Large intestine (tissue), 3 donors: Measurements from ENCODE around the gene ERI2. TPM values are rescaled to one million over a fixed set of nuclear protein-coding genes. Genes with fewer than 3 reads are reported as not detected.

Source experiments
- DNase-seq, 2 donors: peaks; one replicate each; pipeline versions ENCODE4 v3.0.0 to v3.0.0-alpha.2; 2013
- H3K27ac ChIP-seq: one replicate; pipeline ENCODE4 v1.5.1; 2013; ENCODE audit warnings: low read length
- H3K27me3 ChIP-seq: 2 replicates; pipeline ENCODE4 v1.6.1; 2013; ENCODE audit warnings: low read length; ENCODE audit not compliant: control insufficient read depth, insufficient read depth
- H3K36me3 ChIP-seq: 2 replicates; pipeline ENCODE4 v1.6.1; 2013; ENCODE audit warnings: low read length; ENCODE audit not compliant: control insufficient read depth, insufficient read depth
- H3K4me1 ChIP-seq: one replicate; pipeline ENCODE4 v1.6.1; 2013; ENCODE audit warnings: low read length; ENCODE audit not compliant: control insufficient read depth, insufficient read depth
- H3K4me3 ChIP-seq: one replicate; pipeline ENCODE4 v1.5.1; 2013; ENCODE audit warnings: low read length
- H3K9me3 ChIP-seq: one replicate; pipeline ENCODE4 v1.6.1; 2013; ENCODE audit warnings: mild to moderate bottlenecking, low read depth, low read length, moderate library complexity; ENCODE audit not compliant: control insufficient read depth
- WGBS: methylation state at CpG from one replicate; pipeline ENCODE4 v1.1.5; 2013; ENCODE audit warnings: low lambda C conversion rate; ENCODE audit not compliant: insufficient coverage; 5-methylcytosine and 5-hydroxymethylcytosine counted together
- polyA plus RNA-seq: library from polyadenylated mRNA; unstranded; fragments of 120-200 nt; gene quantifications from one replicate; pipeline ENCODE4 v1.2.1, GENCODE V29; 2013

The ERI2 gene
- polyA plus RNA-seq, 1 donor: 35.8 TPM

GRCh38 chr16:20846551-20846950, 40.3 kb upstream of the ERI2 start:
- peak; percentile 26 to 58 for DNase-seq
- Histone ChIP-seq H3K36me3 (peaks cover 20% of the 10 kb centered on the region), H3K27ac (peak overlapping the region; percentile 32), H3K27me3 (no peaks in the 10 kb centered on the region), H3K4me1 (peaks cover 22% of the 10 kb centered on the region), H3K4me3 (no peak overlapping the region), H3K9me3 (no peaks in the 10 kb centered on the region)

DNA sequence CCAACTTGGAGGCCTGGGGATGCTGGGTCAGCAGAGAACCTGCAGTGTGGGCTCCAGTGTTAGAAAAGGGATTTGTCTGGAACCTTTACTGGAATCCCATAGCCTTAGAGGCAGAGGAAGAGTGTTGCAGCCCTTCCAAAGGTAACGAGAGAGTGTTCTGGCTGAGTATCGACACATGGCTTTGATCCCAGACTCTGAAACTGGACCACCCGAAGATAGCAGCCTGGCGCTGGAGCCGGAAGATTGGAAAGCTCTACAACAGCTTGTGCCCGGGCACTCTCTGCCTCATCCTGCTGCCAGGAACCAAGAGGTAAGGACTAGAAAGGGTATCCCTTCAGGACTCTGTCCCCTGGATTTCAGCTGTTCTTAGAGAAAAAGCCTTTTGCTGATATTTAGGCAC, 39.8 kb upstream of the ERI2 start:
- no CpG with 5 or more reads among the region's 6 CpGs for WGBS
- Histone ChIP-seq H3K4me3 (no peak overlapping the region), H3K27ac (peak overlapping the region; percentile 32), H3K36me3 (peaks cover 20% of the 10 kb centered on the region), H3K4me1 (peaks cover 21% of the 10 kb centered on the region), H3K9me3 (no peaks in the 10 kb centered on the region), H3K27me3 (no peaks in the 10 kb centered on the region)
- DNase-seq: no peak

DNA sequence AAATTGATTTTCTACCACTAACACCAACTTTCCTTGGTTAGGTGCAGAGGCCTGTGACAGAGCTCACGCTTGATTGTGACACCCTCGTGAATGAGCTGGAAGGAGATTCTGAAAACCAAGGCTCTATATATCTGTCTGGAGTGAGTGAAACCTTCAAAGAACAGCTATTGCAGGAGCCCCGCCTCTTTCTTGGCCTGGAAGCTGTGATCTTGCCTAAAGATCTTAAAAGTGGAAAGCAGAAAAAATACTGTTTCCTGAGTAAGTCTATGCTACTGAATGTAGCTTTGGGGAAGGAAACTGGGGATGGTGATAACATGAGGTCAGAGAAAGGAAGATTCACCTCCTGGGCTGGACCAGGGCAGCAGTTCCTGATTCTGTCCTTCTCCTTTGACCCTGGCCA, 38.3 kb upstream of the ERI2 start:
- no peak for DNase-seq
- Histone ChIP-seq H3K4me1 (peaks cover 21% of the 10 kb centered on the region), H3K9me3 (no peaks in the 10 kb centered on the region), H3K36me3 (peaks cover 25% of the 10 kb centered on the region), H3K27me3 (no peaks in the 10 kb centered on the region), H3K4me3 (no peak overlapping the region), H3K27ac (no peak overlapping the region)
- WGBS: no CpG with 5 or more reads among the region's 3 CpGs

- Histone ChIP-seq H3K36me3 (peaks cover 27% of the 10 kb centered on the region), H3K27ac (no peak overlapping the region), H3K27me3 (no peaks in the 10 kb centered on the region), H3K4me3 (no peak overlapping the region), H3K9me3 (no peaks in the 10 kb centered on the region), H3K4me1 (peaks cover 21% of the 10 kb centered on the region)
- no CpG with 5 or more reads among the region's 2 CpGs for WGBS
- DNase-seq: no peak
These were observed 37.8 kb upstream of the ERI2 start for GRCh38 chr16:20844054-20844453.

DNA sequence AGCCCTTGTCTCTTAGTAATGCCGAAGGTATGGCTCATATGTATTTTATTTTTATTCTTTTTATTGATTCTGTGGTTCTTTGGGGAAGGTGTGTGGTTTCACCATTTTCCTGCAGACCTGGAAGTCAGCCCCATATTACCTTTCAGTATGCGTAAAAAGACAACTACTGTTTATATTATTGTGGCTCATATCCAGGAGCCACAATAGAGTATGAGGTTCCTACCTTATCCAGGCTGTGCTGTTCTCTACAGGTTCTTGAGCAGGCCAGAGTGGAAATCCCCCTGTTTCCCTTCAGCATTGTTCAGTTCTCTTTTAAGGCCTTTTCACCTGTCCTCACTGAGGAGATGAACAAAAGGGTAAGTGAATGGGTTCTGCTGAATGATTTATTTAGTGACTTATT, 33.2 kb upstream of the ERI2 start:
- WGBS: no CpG with 5 or more reads among the region's 2 CpGs
- Histone ChIP-seq H3K27me3 (no peaks in the 10 kb centered on the region), H3K4me3 (no peak overlapping the region), H3K9me3 (peaks cover 4% of the 10 kb centered on the region), H3K27ac (no peak overlapping the region), H3K4me1 (no peaks in the 10 kb centered on the region), H3K36me3 (peaks cover 27% of the 10 kb centered on the region)
- no peak for DNase-seq

DNA sequence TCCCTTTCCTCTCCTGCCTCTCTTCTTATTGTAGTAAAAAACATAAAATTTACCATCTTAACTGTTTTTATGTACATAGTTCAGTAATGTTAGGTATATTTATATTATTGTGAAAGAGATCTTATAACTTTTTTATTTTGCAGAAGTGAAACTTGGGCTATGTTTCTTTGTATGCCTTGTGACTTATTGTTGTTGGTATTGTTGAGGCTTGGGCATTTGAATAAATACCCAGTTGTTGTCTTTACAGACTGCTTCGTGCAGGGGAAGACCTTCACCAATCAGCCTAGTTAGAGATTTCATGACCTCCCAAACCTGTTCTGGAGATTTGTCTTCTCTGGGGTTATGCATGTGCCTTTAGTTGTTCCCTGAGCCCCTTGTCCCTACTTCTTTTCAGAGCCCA, 32.0 kb upstream of the ERI2 start:
- WGBS: no CpG with 5 or more reads among the region's 1 CpG

DNA sequence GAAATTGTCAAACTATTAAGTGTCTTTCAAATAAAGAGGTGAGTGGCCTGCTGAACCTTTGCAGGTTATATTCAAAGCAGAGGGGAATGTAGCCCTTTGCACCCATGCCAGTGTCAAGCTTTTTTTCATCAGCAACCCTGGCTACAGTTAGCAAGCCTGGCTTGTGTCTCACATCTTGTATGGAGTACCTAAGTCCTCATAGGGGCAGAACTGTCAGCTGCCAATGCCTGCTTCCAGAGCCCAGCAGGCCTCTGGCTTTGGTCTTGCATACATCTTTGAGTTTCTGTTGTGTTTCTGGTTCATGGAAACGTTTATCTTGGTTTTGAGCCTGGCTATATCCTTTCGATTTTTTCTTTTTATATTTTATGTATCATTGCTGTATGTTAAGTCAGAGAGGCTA, 26.8 kb upstream of the ERI2 start:
- Histone ChIP-seq H3K4me3 (no peak overlapping the region), H3K9me3 (peaks cover 7% of the 10 kb centered on the region), H3K4me1 (no peaks in the 10 kb centered on the region), H3K36me3 (peaks cover 28% of the 10 kb centered on the region), H3K27ac (no peak overlapping the region), H3K27me3 (no peaks in the 10 kb centered on the region)
- WGBS: no CpG with 5 or more reads among the region's 2 CpGs
- no peak for DNase-seq

More for the DNA sequence above, 32.0 kb upstream of the ERI2 start:
- peaks cover 28% of the 10 kb centered on the region for H3K36me3 ChIP-seq
- no peak overlapping the region for H3K4me3 ChIP-seq
- DNase-seq: no peak
- H3K27ac ChIP-seq: no peak overlapping the region
- H3K27me3 ChIP-seq: no peaks in the 10 kb centered on the region
- no peaks in the 10 kb centered on the region for H3K4me1 ChIP-seq
- H3K9me3 ChIP-seq: peaks cover 7% of the 10 kb centered on the region

DNA sequence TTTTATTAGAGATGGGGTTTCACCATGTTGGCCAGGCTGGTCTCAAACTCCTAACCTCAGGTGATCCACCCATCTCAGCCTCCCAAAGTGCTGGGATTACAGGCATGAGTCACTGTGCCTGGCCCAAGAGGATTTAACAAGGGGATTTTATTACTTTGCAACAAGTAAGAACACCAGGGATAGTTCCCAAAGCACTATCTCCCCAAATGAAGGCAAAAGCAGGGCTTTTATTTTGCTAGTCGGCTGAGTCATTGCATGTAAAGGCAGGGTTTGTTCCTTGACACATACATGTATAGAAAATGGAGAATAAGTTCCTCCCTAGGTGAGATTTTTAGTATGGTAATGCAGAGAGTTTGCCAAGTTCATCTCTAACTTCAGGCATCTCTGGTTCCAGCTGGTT, 24.1 kb upstream of the ERI2 start:
- no peak overlapping the region for H3K27ac ChIP-seq
- peaks cover 4% of the 10 kb centered on the region for H3K9me3 ChIP-seq
- WGBS: no CpG with 5 or more reads among the region's 1 CpG
- H3K4me3 ChIP-seq: no peak overlapping the region
- peaks cover 4% of the 10 kb centered on the region for H3K4me1 ChIP-seq
- DNase-seq: no peak
- no peaks in the 10 kb centered on the region for H3K27me3 ChIP-seq
- peaks cover 28% of the 10 kb centered on the region for H3K36me3 ChIP-seq

DNA sequence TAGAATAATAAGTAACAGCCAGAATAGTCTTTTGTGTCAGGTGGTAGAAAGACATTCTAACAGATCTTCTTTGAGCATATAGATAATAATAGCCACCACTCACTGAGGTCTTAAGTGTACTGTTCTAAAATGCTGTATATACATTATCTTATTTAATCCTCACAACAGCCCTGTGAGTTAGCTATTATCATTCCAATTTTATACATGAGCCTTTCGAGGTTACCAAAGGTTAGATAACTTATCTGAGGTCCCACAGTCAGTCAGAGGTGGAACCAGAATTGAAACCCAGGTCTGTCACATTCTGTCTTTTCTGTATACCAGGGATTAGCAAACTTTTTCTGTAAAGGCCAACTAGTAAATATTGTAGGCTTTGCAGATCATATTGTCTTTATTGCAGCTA, 23.3 kb upstream of the ERI2 start:
- H3K4me3 ChIP-seq: no peak overlapping the region
- H3K27me3 ChIP-seq: no peaks in the 10 kb centered on the region
- peaks cover 25% of the 10 kb centered on the region for H3K36me3 ChIP-seq
- WGBS: 100% methylated on average over 1 of the region's 1 CpG
- H3K4me1 ChIP-seq: peaks cover 8% of the 10 kb centered on the region
- DNase-seq: no peak
- H3K27ac ChIP-seq: no peak overlapping the region
- H3K9me3 ChIP-seq: peaks cover 4% of the 10 kb centered on the region

DNA sequence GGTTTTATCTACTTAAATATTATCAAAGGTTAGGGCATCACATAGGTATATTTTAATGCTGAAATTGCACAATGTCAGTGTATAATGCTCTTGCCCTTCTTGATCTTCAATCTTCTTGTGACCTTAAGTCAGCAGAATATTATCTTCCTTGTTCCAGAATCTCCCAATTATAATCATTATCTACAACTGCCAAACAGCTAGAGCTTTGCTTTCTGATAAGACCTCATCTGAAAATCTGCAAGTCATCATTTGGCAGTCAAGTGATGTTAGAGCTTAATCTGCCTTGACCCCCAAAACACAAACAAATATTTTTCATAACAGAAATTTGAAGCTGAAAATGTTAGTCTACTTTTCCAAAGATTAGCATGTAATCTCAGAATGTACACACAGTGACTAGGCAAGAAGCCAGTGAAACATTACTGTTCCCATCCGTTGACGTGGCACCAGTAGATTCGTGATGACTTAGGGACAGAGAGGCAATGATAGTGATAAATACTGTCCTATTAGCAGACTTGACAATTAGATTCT, 19.8 kb upstream of the ERI2 start:
- peaks cover 14% of the 10 kb centered on the region for H3K36me3 ChIP-seq
- no CpG with 5 or more reads among the region's 3 CpGs for WGBS
- H3K4me3 ChIP-seq: no peak overlapping the region
- H3K27ac ChIP-seq: peak overlapping the region; percentile 58
- no peaks in the 10 kb centered on the region for H3K9me3 ChIP-seq
- H3K4me1 ChIP-seq: peaks cover 8% of the 10 kb centered on the region
- no peaks in the 10 kb centered on the region for H3K27me3 ChIP-seq
- DNase-seq: peak; percentile 35 to 41

DNA sequence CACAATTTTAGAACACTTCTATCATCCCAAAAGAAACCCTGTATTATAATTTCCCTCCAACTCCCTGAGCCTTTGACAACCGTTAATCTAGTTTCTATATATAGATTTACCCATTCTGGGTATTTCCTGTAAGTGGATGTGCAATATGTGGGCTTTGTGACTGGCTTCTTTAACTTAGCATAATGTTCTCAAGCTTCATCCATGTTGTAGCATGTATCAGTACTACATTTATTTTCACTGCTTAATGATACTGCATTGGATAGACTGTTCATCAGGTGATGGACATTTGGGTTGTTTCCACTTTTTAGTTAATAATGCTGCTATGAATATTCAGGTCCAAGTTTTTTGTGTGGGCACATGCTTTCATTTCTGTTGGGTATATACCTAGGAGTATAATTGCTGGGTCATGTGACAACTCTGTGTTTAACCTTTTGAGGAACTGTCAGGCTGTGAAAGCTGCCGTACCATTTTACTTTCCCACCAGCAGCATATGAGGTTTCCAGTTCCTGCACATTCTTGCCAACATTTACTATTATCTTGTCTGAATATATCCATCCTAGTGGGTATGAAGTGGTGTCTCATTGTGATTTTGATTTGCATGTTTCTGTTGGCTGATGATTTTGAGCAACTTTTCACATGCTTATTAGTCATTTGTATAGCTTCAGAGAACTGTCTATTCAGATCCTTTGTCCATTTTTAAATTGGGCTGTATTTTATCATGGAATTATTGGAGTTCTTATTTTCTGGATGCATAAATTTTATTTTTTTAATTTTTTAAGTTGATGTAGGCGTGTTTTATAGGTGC, 16.5 kb upstream of the ERI2 start:
- no peak overlapping the region for H3K27ac ChIP-seq
- H3K9me3 ChIP-seq: no peaks in the 10 kb centered on the region
- 92% methylated on average over 2 of the region's 3 CpGs for WGBS
- DNase-seq: no peak
- no peak overlapping the region for H3K4me3 ChIP-seq
- H3K4me1 ChIP-seq: peaks cover 8% of the 10 kb centered on the region
- peaks cover 10% of the 10 kb centered on the region for H3K36me3 ChIP-seq
- H3K27me3 ChIP-seq: no peaks in the 10 kb centered on the region
